Gastrocnemius medialis (tissue), 4 donors: ENCODE measurements around the gene VWA1. TPM values are rescaled to one million over a fixed set of nuclear protein-coding genes. Genes with fewer than 3 reads are reported as not detected.
"Not testable (repeated sequence)": the region's sequence is repeated elsewhere in the genome, so short reads cannot be mapped to it uniquely, and the experiment has no call there.

Experiments
- ATAC-seq, 2 donors: fragments of 150-250 bp; one replicate each; pipeline ENCODE4 v1.9.1; 2016
- DNase-seq, 2 donors: peaks; one replicate each; pipeline ENCODE4 v3.0.0-alpha.2; 2019
- H3K27ac ChIP-seq, 4 donors: fragments of 200-600 bp; sonication (generic); 1 replicate in 1 of 4; 2 replicates in 3 of 4; pipeline ENCODE4 v1.5.1; 2016 to 2018; ENCODE audit warnings: mild to moderate bottlenecking in 2 of 4, moderate library complexity in 1 of 4
- H3K27me3 ChIP-seq, 3 donors: fragments of 200-600 bp; sonication (generic) in 2 of 3; 1 replicate in 1 of 3; 2 replicates in 2 of 3; pipeline versions ENCODE4 v1.5.1 to v1.6.0; 2016 to 2019; ENCODE audit warnings: mild to moderate bottlenecking in 1 of 3, moderate library complexity in 1 of 3
- H3K36me3 ChIP-seq, 2 donors: fragments of 200-600 bp; sonication (generic) in 1 of 2; one replicate each; pipeline ENCODE4 v1.5.1; 2017 to 2018
- H3K4me1 ChIP-seq, 2 donors: fragments of 200-600 bp; sonication (generic) in 1 of 2; one replicate each; pipeline ENCODE4 v1.5.1; 2016 to 2017; ENCODE audit warnings: mild to moderate bottlenecking in 2 of 2
- H3K4me3 ChIP-seq, 4 donors: fragments of 200-600 bp; sonication (generic) in 3 of 4; 1 replicate in 1 of 4; 2 replicates in 3 of 4; pipeline ENCODE4 v1.5.1; 2016 to 2019; ENCODE audit warnings: mild to moderate bottlenecking in 2 of 4
- H3K9me3 ChIP-seq, 3 donors: fragments of 200-600 bp; sonication (generic) in 2 of 3; 1 replicate in 1 of 3; 2 replicates in 2 of 3; pipeline ENCODE4 v1.5.1; 2016 to 2019
- POLR2A ChIP-seq, 2 donors: fragments of 450-650 bp; IDR thresholded peaks; one replicate each; pipeline ENCODE4 v1.6.1; 2017; ENCODE audit warnings: antibody characterized with exemption in 2 of 2, mild to moderate bottlenecking in 2 of 2, moderate library complexity in 2 of 2
- in situ Hi-C, 4 donors: fragments of 200-750 bp; cut with MboI; loops; one replicate each; pipeline versions ENCODE4 v1.15.0 to v1.8.0; 2017; ENCODE audit warnings: low sequenced_read_pairs in 4 of 4
- intact Hi-C: fragments of 100-400 bp; cut with DNase I; formaldehyde crosslinking; loops from one replicate; pipeline ENCODE4 v1.15.1; 2023; ENCODE audit warnings: low total_unique reads
- total RNA-seq, 4 donors: library from RNA; depleted of rRNA; stranded (reverse); fragments of >200 nt; gene quantifications; one replicate each; pipeline versions ENCODE4 v1.1.0 to v1.2.3, GENCODE V29; 2016
- TF ChIP-seq, protein P1 (sequence below), 5 experiments: fragments of 450-650 bp in 3 of 5; fragments of 200-600 bp in 2 of 5; sonication (generic) in 2 of 5; IDR thresholded peaks in 4 of 5; conservative IDR thresholded peaks in 1 of 5; 1 replicate in 4 of 5; 2 replicates in 1 of 5; pipeline ENCODE4 v1.5.1; 2016 to 2019; ENCODE audit warnings: antibody characterized with exemption in 5 of 5, mild to moderate bottlenecking in 3 of 5, moderate library complexity in 3 of 5

Gene VWA1
- total RNA-seq, 4 donors from 2014 or later = 2.1 to 8.3 (median 6.0) TPM

DNA sequence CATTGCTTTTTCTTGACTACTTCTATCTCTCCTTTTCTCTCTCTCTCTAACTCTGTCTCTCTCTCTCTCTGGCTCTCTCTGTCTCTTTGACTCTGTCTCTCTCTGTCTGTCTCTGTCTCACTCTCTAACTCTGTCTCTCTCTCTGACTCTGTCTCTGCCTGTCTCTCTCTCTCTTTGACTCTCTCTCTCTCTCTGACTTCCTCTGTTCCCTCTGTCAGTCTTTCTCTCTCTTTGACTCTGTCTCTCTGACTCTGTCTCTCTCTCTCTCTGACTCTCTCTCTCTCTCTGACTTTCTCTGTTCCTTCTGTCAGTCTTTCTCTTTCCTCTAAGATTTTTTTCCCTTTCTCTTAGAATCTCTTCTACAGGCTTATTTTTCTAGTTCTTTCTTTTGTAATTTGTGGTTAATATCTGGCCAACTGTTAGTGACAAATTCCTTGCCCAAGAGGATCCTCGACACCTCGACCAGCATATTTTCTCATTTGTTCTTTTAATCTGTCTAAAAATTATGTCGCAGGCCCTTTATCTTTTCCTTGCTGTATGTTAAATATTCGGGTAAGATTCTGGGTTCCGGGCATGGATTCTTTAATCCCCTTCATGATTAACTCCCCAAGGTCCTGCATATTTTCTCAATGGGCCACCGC lies 13.7 kb downstream of the VWA1 start, which contains the start of gene ATAD3C:
TSS of gene ATAD3C (plus strand) at position 591 of the 641 bp plus-strand sequence. CDS start 995 bp downstream, outside the sequence.
- ATAC-seq = no peak
- in situ Hi-C loops (no loop called here), intact Hi-C loops (no loop called here)
- Histone ChIP-seq H3K9me3 (no peaks in the 10 kb centered on the region), H3K27ac (no peak within 1 kb of the TSS), H3K4me3 (no peak within 1 kb of the TSS), H3K36me3 (no peaks in the 10 kb centered on the region), H3K27me3 (no peaks in the 10 kb centered on the region), H3K4me1 (no peaks in the 10 kb centered on the region)
- no peak for DNase-seq
- TF ChIP-seq, protein P1, sequence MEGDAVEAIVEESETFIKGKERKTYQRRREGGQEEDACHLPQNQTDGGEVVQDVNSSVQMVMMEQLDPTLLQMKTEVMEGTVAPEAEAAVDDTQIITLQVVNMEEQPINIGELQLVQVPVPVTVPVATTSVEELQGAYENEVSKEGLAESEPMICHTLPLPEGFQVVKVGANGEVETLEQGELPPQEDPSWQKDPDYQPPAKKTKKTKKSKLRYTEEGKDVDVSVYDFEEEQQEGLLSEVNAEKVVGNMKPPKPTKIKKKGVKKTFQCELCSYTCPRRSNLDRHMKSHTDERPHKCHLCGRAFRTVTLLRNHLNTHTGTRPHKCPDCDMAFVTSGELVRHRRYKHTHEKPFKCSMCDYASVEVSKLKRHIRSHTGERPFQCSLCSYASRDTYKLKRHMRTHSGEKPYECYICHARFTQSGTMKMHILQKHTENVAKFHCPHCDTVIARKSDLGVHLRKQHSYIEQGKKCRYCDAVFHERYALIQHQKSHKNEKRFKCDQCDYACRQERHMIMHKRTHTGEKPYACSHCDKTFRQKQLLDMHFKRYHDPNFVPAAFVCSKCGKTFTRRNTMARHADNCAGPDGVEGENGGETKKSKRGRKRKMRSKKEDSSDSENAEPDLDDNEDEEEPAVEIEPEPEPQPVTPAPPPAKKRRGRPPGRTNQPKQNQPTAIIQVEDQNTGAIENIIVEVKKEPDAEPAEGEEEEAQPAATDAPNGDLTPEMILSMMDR (IDR thresholded peaks at IDR 0.05 in 4 of 5, conservative IDR thresholded peaks at IDR 0.05 in 1 of 5) = no peak
- no peak for TF ChIP-seq POLR2A (IDR thresholded peaks at IDR 0.05)

DNA sequence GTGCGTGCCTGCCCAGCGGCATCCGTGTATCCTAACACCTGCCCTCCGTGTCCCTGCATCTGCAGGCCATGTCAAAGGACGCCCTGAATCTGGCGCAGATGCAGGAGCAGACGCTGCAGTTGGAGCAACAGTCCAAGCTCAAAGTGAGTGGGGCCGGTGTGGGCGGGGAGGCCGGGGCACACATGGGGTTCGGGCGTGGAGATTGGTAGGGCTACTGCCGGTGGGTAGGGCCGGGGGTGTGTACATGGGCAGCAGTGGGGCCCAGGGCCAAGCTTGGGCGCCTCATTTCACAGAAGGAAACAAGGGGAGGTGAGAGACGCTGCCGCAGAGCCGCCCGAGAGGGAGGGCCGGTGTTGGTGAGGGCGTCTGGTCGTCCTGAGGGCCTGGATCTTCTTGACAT lies 15.1 kb downstream of the VWA1 start:
- H3K27me3 ChIP-seq, H3K9me3 ChIP-seq, H3K36me3 ChIP-seq, DNase-seq, H3K4me3 ChIP-seq, H3K27ac ChIP-seq, H3K4me1 ChIP-seq, intact Hi-C loops, ATAC-seq, in situ Hi-C loops: not testable (repeated sequence)

DNA sequence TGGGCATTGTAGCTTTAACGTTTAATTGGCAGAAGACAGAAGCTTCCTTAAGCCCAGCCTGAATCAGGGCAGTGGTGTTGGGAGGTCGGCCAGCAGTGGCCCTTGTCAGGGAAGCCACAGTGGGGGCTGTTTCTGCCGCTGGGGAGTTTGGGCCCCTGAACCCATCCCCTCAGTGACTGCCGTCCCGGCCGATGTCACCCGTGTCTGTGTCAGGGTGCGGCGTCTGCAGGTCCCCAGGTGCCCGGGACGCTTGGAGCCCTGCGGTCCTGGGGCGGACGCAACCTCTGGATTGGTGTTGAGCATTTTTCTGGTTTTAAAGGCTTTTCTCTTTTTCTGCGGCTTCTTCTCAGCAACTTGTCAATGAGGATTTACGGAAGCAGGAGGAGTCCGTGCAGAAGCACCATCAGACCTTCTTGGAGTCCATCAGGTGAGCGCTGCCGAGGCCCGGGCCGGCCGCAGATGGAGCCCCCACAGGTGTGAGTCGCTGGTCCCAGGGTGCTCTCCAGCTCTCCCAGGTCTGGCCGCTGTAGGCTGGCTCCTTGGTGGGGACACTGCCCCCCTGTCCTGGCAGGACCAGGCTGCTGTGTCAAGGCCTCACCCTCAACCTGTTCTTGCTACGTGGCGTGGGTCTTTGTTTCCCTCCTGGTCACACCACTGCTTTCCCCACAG lies 16.3 kb downstream of the VWA1 start:
- in situ Hi-C loops = no loop called here
- no peak for ATAC-seq

DNA sequence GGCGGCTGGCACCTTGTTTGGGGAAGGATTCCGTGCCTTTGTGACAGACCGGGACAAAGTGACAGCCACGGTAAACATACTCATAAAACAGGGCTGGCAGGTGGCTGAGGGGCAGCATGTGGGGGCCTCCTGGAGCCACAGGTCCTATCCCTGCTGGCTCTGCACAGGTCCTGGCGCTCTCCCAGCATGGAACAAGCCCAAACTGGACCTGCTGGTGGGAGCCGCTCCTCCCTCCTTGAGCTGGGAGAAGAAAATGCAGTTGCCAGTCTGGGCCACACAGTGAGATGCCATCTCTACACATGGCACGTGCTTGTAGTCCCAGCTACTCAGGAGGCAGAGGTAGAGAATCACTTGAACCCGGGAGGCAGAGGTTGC lies 16.9 kb downstream of the VWA1 start:
- H3K36me3 ChIP-seq, H3K4me3 ChIP-seq, ATAC-seq, H3K4me1 ChIP-seq, in situ Hi-C loops, H3K27me3 ChIP-seq, H3K27ac ChIP-seq, H3K9me3 ChIP-seq, intact Hi-C loops, DNase-seq: not testable (repeated sequence)

More for the DNA sequence above, 16.3 kb downstream of the VWA1 start:
- no peak for TF ChIP-seq POLR2A (IDR thresholded peaks at IDR 0.05)
- TF ChIP-seq, protein P1 (IDR thresholded peaks at IDR 0.05 in 4 of 5, conservative IDR thresholded peaks at IDR 0.05 in 1 of 5) = no peak
- no peaks in the 10 kb centered on the region for H3K4me1 ChIP-seq
- H3K4me3 ChIP-seq = no peak overlapping the region
- H3K36me3 ChIP-seq = no peaks in the 10 kb centered on the region
- no peaks in the 10 kb centered on the region for H3K9me3 ChIP-seq
- no peaks in the 10 kb centered on the region for H3K27me3 ChIP-seq
- intact Hi-C loops = no loop called here
- H3K27ac ChIP-seq = no peak overlapping the region
- no peak for DNase-seq

DNA sequence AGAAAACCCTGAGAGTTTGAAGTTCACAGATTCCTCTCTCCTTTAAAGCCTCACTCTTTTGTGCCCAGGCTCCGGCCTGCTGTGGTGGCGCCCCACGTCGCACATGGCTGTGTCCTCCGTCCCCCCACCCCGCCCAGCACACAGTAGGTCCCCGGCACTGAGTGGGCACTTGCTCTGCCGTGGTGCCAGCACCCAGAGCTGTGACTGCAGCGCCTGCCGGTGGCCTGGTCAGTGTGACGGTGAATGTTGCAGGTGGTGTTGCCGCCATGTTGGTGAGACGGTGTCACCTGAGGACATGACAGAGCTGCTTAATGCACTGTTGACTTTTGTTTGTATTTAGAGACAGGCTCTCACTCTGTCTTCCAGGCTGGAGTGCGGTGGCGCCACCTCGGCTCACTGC lies 17.4 kb downstream of the VWA1 start:
- in situ Hi-C loops = no loop called here

DNA sequence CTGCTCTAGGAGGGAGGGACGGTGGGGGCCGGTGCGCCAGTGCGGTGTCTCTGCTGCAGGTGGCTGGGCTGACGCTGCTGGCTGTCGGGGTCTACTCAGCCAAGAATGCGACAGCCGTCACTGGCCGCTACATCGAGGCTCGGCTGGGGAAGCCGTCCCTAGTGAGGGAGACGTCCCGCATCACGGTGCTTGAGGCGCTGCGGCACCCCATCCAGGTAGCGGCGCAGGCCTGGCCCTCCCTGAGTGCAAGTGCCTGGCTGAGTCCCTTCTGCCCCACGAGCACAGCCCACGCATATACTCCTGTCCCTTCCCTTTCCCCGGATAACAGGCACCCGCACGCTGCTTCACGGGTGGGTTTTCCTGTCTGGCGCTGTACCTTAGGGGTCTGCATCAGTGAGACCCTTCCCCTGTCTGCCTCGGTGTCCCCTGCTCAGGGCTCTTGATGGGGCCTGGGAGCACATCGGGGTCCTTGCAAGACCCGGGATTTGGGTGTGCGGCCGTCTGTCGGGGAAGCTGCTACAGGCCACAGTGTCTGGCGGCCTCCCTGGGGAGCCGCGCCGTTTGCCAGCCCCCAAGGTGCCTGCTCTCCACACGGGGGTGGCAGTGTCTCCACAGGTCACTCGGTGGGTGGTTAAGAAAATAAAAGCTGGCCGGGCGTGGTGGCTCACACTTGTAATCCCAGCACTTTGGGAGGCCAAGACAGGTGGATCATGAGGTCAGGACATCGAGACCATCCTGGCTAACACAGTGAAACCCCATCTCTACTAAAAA lies 19.0 kb downstream of the VWA1 start:
- ATAC-seq, DNase-seq, H3K4me1 ChIP-seq, intact Hi-C loops, H3K27ac ChIP-seq, H3K9me3 ChIP-seq, H3K4me3 ChIP-seq, in situ Hi-C loops, H3K27me3 ChIP-seq, H3K36me3 ChIP-seq: not testable (repeated sequence)

More for the DNA sequence above, 17.4 kb downstream of the VWA1 start:
- DNase-seq = no peak
- intact Hi-C loops = no loop called here
- no peak overlapping the region for H3K27ac ChIP-seq
- H3K9me3 ChIP-seq = no peaks in the 10 kb centered on the region
- no peaks in the 10 kb centered on the region for H3K36me3 ChIP-seq
- no peaks in the 10 kb centered on the region for H3K27me3 ChIP-seq
- no peak for ATAC-seq
- TF ChIP-seq, protein P1 (IDR thresholded peaks at IDR 0.05 in 4 of 5, conservative IDR thresholded peaks at IDR 0.05 in 1 of 5) = no peak
- TF ChIP-seq POLR2A (IDR thresholded peaks at IDR 0.05) = no peak
- H3K4me1 ChIP-seq = no peaks in the 10 kb centered on the region
- no peak overlapping the region for H3K4me3 ChIP-seq
